ENCODE data around the gene RAD18.

RAD18 gene

DNA sequence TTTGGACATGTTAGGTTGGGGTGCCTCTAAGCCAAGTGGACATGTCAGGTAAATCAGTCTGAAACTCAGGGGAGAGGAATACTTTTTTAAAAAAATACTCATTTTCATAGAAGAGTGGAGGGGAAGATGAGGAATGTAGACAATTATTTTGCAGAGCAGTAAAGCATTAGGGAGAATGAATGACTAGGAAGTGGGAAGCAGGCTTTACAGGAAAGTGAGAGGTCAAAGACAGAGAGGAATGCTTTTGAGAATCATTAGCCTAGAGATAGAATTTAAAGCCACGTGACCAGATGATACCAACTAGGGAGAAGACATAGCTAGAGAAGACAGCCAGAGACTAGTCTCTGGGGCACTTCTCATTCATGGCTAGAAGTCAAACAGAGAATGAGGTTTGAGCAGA is 91.0 kb downstream of the RAD18 start:
- no peak overlapping the region for H3K4me3 ChIP-seq (ENCODE audit: low read length)
- H3K27ac ChIP-seq (ENCODE audit: low read length): no peak overlapping the region
- H3K9me3 ChIP-seq (ENCODE audit: control insufficient read depth, low read depth, low read length): no peaks in the 10 kb centered on the region
- H3K4me1 ChIP-seq (ENCODE audit: control insufficient read depth, low read depth, low read length): peaks cover 7% of the 10 kb centered on the region
- H3K27me3 ChIP-seq (ENCODE audit: control insufficient read depth, insufficient read depth, low read length): no peaks in the 10 kb centered on the region
- peaks cover 6% of the 10 kb centered on the region for H3K36me3 ChIP-seq (ENCODE audit: control insufficient read depth, low read depth, low read length)
- no peak overlapping the region for H3K9ac ChIP-seq (ENCODE audit: low read length)

DNA sequence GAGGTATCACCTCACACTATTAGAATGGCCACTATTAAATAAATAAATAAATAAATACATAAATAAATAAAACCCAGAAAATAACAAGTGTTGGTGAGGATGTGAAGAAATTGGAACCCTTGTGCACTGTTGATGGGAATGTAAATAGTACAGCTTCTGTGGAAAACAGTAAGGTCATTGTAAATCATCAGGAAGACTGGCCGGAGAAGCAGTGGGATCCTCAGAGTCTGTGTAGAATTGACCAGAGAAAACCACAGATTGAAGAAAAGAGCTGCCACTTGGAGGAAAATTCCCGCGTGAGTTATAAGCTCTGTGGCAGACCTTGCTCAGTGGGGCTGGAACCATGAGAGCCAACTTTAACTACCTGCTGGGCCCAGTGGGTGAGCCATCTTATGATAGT is 92.0 kb downstream of the RAD18 start:
- H3K27ac ChIP-seq (ENCODE audit: low read length): no peak overlapping the region

DNA sequence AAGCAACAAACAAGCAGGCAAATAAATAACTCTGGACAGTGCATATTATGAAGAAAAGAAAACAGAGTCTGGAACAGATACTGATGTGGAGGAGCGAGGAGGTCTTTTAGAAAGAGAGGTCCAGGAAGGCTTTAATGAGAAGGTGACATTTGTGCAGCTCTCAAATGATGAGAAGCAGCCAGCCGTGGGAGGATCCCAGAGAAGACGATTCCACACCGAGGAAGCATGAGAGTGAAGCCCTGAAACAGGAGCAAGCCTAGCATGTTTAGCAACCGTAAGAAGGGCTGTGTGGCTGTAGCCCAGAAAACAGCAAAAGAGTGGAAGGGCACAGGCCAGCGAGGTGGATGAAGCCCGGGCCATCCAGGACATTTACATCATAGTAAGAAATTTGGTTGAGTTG is 93.1 kb downstream of the RAD18 start:
- Histone ChIP-seq H3K9ac (ENCODE audit: low read length) (no peak overlapping the region), H3K4me1 (ENCODE audit: control insufficient read depth, low read depth, low read length) (peaks cover 7% of the 10 kb centered on the region), H3K27ac (ENCODE audit: low read length) (no peak overlapping the region), H3K36me3 (ENCODE audit: control insufficient read depth, low read depth, low read length) (no peaks in the 10 kb centered on the region), H3K4me3 (ENCODE audit: low read length) (no peak overlapping the region), H3K27me3 (ENCODE audit: control insufficient read depth, insufficient read depth, low read length) (no peaks in the 10 kb centered on the region), H3K9me3 (ENCODE audit: control insufficient read depth, low read depth, low read length) (no peaks in the 10 kb centered on the region)

More for the DNA sequence above, 92.0 kb downstream of the RAD18 start:
- no peak overlapping the region for H3K4me3 ChIP-seq (ENCODE audit: low read length)
- H3K9me3 ChIP-seq (ENCODE audit: control insufficient read depth, low read depth, low read length): no peaks in the 10 kb centered on the region
- no peaks in the 10 kb centered on the region for H3K36me3 ChIP-seq (ENCODE audit: control insufficient read depth, low read depth, low read length)
- H3K4me1 ChIP-seq (ENCODE audit: control insufficient read depth, low read depth, low read length): peaks cover 7% of the 10 kb centered on the region
- no peak overlapping the region for H3K9ac ChIP-seq (ENCODE audit: low read length)
- no peaks in the 10 kb centered on the region for H3K27me3 ChIP-seq (ENCODE audit: control insufficient read depth, insufficient read depth, low read length)

DNA sequence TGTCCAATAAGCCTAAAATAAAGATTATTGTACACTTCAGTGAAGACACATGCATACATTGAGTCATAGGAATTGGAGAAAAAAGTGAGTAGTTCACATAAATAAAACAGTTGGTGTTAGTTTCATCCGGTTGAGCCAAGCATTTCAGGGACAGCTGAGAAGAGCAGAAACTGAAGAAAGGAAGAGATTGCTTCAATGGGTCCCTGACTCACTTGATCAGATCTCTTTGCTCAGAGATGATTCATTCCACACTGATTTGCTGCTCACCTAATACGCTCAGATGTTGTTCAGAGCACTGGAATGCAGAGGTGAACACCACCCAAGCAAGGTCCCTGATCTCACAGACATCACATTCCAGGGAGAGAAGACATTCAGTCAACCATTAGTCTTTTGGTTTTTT is 93.7 kb downstream of the RAD18 start:
- no peaks in the 10 kb centered on the region for H3K9me3 ChIP-seq (ENCODE audit: control insufficient read depth, low read depth, low read length)
- no peaks in the 10 kb centered on the region for H3K27me3 ChIP-seq (ENCODE audit: control insufficient read depth, insufficient read depth, low read length)
- peaks cover 7% of the 10 kb centered on the region for H3K4me1 ChIP-seq (ENCODE audit: control insufficient read depth, low read depth, low read length)
- H3K4me3 ChIP-seq (ENCODE audit: low read length): no peak overlapping the region
- H3K9ac ChIP-seq (ENCODE audit: low read length): no peak overlapping the region
- H3K27ac ChIP-seq (ENCODE audit: low read length): no peak overlapping the region
- no peaks in the 10 kb centered on the region for H3K36me3 ChIP-seq (ENCODE audit: control insufficient read depth, low read depth, low read length)

DNA sequence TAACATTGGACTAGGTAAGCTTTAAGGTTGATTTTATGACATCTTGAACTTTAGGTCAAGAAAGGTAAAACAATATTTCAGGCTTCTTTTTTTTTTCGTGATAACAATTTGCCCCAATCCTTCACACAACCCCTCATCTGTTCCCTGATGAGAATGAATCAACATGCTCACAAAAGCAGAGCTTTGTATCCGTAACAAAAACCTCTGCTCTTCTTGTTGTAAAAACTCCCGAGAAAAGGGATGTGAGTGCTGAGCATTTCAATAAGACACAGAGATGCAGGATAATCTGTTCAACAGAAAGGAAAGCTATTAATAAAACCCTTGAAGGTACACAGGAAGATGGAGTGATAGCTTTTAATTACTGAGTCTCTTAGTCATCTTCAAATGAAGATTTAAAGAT is 94.3 kb downstream of the RAD18 start:
- H3K9ac ChIP-seq (ENCODE audit: low read length): no peak overlapping the region
- peaks cover 7% of the 10 kb centered on the region for H3K4me1 ChIP-seq (ENCODE audit: control insufficient read depth, low read depth, low read length)
- H3K36me3 ChIP-seq (ENCODE audit: control insufficient read depth, low read depth, low read length): no peaks in the 10 kb centered on the region
- H3K9me3 ChIP-seq (ENCODE audit: control insufficient read depth, low read depth, low read length): no peaks in the 10 kb centered on the region
- H3K27me3 ChIP-seq (ENCODE audit: control insufficient read depth, insufficient read depth, low read length): no peaks in the 10 kb centered on the region
- H3K4me3 ChIP-seq (ENCODE audit: low read length): no peak overlapping the region
- no peak overlapping the region for H3K27ac ChIP-seq (ENCODE audit: low read length)

DNA sequence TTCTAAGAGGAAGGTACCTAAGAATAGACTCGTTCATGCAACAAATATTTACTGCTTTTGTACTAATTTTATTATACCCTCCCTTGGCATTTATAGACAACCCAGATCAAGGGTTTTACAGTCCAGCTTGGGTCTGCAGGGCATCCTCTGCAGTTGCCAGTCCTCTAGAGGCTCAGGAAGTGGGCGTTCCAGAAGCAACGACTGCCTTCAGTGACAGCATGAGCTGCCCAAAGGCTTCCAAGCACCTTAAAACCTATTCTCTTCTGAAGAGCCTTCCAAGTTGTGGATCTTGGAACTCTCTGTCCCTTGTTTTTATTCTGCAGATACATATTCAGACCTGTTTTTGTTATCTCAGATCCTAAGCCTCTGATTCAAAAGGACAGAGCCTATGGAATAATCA is 95.6 kb downstream of the RAD18 start:
- peaks cover 7% of the 10 kb centered on the region for H3K4me1 ChIP-seq (ENCODE audit: control insufficient read depth, low read depth, low read length)
- no peaks in the 10 kb centered on the region for H3K27me3 ChIP-seq (ENCODE audit: control insufficient read depth, insufficient read depth, low read length)
- no peaks in the 10 kb centered on the region for H3K36me3 ChIP-seq (ENCODE audit: control insufficient read depth, low read depth, low read length)
- no peak overlapping the region for H3K9ac ChIP-seq (ENCODE audit: low read length)
- no peak overlapping the region for H3K4me3 ChIP-seq (ENCODE audit: low read length)
- H3K27ac ChIP-seq (ENCODE audit: low read length): no peak overlapping the region
- H3K9me3 ChIP-seq (ENCODE audit: control insufficient read depth, low read depth, low read length): no peaks in the 10 kb centered on the region

DNA sequence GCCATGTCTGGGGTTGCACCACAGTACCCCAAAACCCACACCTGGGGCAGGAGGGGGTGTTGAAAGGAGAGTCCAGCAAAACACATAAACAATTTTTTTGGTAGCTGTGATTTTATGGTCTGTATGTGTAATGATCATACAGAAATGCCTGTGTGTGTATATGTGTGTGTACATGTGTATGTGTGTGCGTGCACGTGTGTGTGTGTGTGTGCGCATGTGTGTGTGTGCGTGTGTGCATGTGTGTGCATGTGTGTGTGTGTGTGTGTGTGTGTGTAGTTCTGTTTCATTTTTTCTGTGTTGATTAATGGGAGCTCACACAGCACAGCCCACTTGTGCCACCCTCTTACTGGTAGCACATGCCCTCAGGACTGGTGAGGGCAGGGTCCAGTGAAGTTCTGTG is 97.6 kb downstream of the RAD18 start:
- H3K4me1 ChIP-seq (ENCODE audit: control insufficient read depth, low read depth, low read length): peaks cover 7% of the 10 kb centered on the region
- H3K27ac ChIP-seq (ENCODE audit: low read length): no peak overlapping the region
- no peak overlapping the region for H3K9ac ChIP-seq (ENCODE audit: low read length)
- no peaks in the 10 kb centered on the region for H3K36me3 ChIP-seq (ENCODE audit: control insufficient read depth, low read depth, low read length)
- no peaks in the 10 kb centered on the region for H3K9me3 ChIP-seq (ENCODE audit: control insufficient read depth, low read depth, low read length)
- no peak overlapping the region for H3K4me3 ChIP-seq (ENCODE audit: low read length)
- no peaks in the 10 kb centered on the region for H3K27me3 ChIP-seq (ENCODE audit: control insufficient read depth, insufficient read depth, low read length)

DNA sequence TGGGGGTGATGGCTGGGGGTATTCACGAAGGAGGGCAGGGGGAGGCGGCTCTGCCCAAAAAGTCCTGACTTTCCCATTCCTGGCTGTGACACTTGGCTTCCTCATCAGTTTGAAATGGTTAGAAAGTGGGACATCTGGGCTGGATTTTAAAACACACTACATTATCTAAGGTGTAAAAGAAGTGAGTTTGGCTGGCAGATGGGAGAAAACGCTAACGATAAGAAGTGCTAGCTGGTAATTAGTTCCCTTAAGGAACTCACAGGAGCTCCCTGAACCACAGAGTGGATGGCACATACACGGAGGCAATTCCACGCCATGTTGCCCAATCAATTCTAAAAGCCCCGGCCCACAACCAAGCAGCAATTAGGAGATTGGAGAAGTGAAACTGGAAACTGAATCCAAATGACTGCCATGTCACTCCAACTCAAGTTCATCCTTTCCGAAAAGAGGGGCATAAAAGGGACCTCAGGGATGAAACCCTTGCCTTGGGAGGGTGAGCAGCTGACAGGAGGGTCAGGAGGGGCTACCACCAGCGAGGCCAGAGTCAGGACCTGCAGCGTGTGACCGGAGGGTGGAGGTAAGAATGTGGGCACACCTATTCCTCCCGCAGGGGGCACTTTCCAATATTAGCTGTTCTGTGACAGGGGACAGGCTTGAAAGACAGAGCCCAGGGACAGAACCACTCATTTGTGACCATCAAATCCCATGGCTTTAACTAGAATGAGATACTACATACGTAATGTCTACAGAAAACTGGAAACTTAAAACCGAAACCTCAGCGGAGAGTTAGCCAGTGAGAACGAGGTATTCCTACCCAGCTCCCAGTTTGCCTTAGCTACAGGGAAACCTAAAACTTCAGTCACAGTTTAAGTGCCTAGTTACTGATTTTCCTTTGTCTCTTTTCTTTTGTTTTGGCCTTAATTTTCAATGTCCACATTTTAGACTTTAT is 98.6 kb downstream of the RAD18 start:
- no peak overlapping the region for H3K9ac ChIP-seq (ENCODE audit: low read length)
- no peaks in the 10 kb centered on the region for H3K9me3 ChIP-seq (ENCODE audit: control insufficient read depth, low read depth, low read length)
- H3K36me3 ChIP-seq (ENCODE audit: control insufficient read depth, low read depth, low read length): no peaks in the 10 kb centered on the region
- no peaks in the 10 kb centered on the region for H3K27me3 ChIP-seq (ENCODE audit: control insufficient read depth, insufficient read depth, low read length)
- H3K4me3 ChIP-seq (ENCODE audit: low read length): no peak overlapping the region
- H3K27ac ChIP-seq (ENCODE audit: low read length): no peak overlapping the region
- peaks cover 7% of the 10 kb centered on the region for H3K4me1 ChIP-seq (ENCODE audit: control insufficient read depth, low read depth, low read length)

DNA sequence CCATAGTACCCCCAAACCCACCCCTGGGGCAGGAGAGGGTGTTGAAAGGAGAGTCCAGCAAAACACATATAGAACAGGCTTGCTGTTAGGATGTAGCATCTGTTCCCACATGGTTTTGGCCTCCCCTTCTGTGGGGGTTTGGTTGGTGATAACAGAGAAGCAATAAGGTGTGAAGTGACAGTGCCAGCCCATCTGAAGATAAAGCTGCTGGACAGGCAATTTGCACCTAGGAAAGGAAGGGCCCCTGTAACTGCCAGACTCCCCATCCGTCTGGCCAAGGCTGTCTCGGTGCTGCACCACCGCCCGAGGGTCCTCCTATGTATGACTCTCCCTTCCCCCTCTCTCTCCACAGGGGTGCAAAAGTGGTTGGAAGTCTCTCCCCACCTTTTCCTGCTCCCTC is 99.4 kb downstream of the RAD18 start:
- no peaks in the 10 kb centered on the region for H3K27me3 ChIP-seq (ENCODE audit: control insufficient read depth, insufficient read depth, low read length)
- H3K9me3 ChIP-seq (ENCODE audit: control insufficient read depth, low read depth, low read length): no peaks in the 10 kb centered on the region
- H3K4me1 ChIP-seq (ENCODE audit: control insufficient read depth, low read depth, low read length): peaks cover 1% of the 10 kb centered on the region
- no peak overlapping the region for H3K4me3 ChIP-seq (ENCODE audit: low read length)
- H3K9ac ChIP-seq (ENCODE audit: low read length): no peak overlapping the region
- no peaks in the 10 kb centered on the region for H3K36me3 ChIP-seq (ENCODE audit: control insufficient read depth, low read depth, low read length)
- no peak overlapping the region for H3K27ac ChIP-seq (ENCODE audit: low read length)

DNA sequence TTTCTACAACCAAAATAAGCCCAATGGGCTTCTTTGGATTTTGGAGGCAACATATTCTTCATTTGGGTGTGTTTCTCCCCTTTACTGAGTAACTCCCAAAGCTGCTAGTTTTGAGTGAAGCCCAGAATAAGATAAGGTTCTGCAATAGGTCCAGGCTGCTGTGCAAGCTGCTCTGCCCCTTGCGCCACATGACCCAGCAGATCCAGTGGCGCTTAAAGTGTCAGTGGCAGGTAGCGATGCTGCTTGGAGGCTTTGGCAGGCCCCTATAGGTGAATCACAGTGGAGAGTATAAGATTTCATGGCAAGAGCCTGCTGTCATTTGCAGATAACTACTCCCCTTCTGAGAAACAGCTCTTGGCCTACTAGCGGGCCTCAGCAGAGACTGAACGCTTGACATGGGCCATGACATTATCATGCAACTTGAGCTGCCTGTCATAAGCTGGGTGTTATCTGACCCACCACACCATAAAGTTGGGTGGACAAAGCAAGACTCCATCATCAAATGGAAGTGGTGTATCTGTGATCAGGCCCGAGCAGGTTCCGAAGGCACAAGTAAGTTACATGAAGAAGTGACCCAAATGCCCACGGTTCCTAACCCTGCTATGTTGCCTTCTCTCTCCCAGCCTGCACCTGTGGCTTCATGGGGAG is 105.4 kb downstream of the RAD18 start:
- no peaks in the 10 kb centered on the region for H3K9me3 ChIP-seq (ENCODE audit: control insufficient read depth, low read depth, low read length)
- H3K27me3 ChIP-seq (ENCODE audit: control insufficient read depth, insufficient read depth, low read length): no peaks in the 10 kb centered on the region
- no peak overlapping the region for H3K4me3 ChIP-seq (ENCODE audit: low read length)
- H3K36me3 ChIP-seq (ENCODE audit: control insufficient read depth, low read depth, low read length): no peaks in the 10 kb centered on the region
- H3K9ac ChIP-seq (ENCODE audit: low read length): no peak overlapping the region
- H3K4me1 ChIP-seq (ENCODE audit: control insufficient read depth, low read depth, low read length): no peaks in the 10 kb centered on the region
- H3K27ac ChIP-seq (ENCODE audit: low read length): no peak overlapping the region

DNA sequence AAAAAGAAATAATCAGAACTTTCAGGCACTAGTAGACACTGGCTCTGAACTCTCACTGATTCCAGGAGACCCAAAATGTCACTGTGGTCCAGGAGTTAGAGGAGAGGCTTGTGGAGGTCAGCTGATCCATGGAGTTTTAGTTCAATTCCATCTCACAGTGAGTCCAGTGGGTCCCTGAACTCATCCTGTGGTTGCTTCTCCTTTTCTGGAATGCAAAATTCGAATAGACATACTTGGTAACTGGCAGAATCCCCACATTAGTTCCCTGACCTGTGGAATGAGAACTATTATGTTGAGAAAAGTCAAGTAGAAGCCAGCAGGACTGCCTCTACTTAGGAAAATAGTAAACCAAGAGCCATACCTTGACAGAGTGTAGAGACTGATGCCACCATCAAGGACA is 106.6 kb downstream of the RAD18 start:
- Histone ChIP-seq H3K4me3 (ENCODE audit: low read length) (no peak overlapping the region), H3K9ac (ENCODE audit: low read length) (no peak overlapping the region), H3K4me1 (ENCODE audit: control insufficient read depth, low read depth, low read length) (no peaks in the 10 kb centered on the region), H3K9me3 (ENCODE audit: control insufficient read depth, low read depth, low read length) (no peaks in the 10 kb centered on the region), H3K36me3 (ENCODE audit: control insufficient read depth, low read depth, low read length) (no peaks in the 10 kb centered on the region), H3K27me3 (ENCODE audit: control insufficient read depth, insufficient read depth, low read length) (no peaks in the 10 kb centered on the region), H3K27ac (ENCODE audit: low read length) (no peak overlapping the region)

DNA sequence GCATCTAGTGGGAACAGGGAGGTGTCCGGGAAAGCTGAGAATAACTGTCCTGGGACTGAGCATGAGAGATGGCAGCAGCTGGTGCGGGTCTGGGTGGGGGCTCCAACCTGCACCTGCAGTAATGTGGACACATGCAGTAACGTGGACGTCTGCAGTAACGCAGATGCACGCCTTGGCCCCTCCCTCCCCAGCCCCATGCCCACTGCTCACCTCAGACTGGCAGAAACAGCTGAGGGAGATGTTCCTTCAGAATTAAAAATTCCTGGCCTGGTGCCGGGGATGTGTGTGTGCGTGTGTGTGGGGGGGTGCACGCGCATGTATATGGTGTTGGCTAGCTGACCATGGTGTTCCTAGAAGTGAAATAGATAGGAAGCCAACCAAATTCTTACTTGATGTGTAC is 107.2 kb downstream of the RAD18 start:
- Histone ChIP-seq H3K36me3 (ENCODE audit: control insufficient read depth, low read depth, low read length) (no peaks in the 10 kb centered on the region), H3K9ac (ENCODE audit: low read length) (no peak overlapping the region), H3K4me1 (ENCODE audit: control insufficient read depth, low read depth, low read length) (no peaks in the 10 kb centered on the region), H3K4me3 (ENCODE audit: low read length) (no peak overlapping the region), H3K27me3 (ENCODE audit: control insufficient read depth, insufficient read depth, low read length) (no peaks in the 10 kb centered on the region), H3K27ac (ENCODE audit: low read length) (no peak overlapping the region), H3K9me3 (ENCODE audit: control insufficient read depth, low read depth, low read length) (no peaks in the 10 kb centered on the region)

All from iPS-18a (cell line).